Mammary epithelial cell (primary cell): ENCODE measurements around the gene POU2AF3.

Experiments
- EZH2 ChIP-seq: IDR thresholded peaks from 2 replicates; pipeline ENCODE4 v1.6.1; 2012; ENCODE audit warnings: low read length, inconsistent platforms, borderline replicate concordance
- TF ChIP-seq, protein P1 (sequence below), 2 donors: IDR thresholded peaks in 1 of 2; conservative IDR thresholded peaks in 1 of 2; 2 replicates each; pipeline ENCODE4 v1.5.1; 2011 to 2012; ENCODE audit warnings: inconsistent platforms in 2 of 2, low read length in 2 of 2, mild to moderate bottlenecking in 2 of 2, control low read depth in 1 of 2, low read depth in 1 of 2; ENCODE audit not compliant: insufficient read depth in 1 of 2; ENCODE audit errors: extremely low read depth in 1 of 2

DNA sequence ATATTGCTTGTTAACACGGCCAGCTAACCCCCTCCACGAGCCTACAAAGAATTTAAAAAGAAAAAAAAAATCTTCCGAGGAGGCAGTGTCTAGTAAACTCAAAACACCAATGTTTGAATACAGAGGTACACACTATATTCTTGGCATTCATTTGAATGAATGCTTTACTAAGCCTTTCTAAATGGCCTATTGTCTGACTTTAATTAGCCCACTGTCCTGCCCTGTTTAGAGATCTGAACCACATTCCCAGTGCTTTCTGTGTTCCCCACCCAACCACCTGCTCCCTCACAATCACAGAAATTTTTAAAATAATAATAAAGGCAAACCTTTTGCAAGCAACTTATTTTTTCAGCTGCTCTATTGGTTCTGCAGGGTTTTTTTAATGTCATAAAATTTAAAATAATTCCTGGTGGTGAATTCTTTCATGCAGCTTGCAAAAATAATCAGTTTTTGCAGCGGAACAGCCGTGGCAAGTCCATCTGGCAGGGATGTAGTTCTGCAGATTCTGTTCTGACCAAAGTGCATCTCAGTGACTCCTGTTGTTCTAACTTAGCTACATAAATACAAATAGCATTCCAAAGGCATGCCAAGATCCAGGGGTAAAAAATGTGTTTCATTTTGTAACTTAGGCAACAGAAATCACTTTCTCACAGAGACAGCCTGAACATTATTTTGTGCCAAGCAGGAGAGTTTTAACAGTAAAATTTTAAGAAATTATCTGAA lies 29.0 kb upstream of the POU2AF3 start:
- TF ChIP-seq, protein P1, sequence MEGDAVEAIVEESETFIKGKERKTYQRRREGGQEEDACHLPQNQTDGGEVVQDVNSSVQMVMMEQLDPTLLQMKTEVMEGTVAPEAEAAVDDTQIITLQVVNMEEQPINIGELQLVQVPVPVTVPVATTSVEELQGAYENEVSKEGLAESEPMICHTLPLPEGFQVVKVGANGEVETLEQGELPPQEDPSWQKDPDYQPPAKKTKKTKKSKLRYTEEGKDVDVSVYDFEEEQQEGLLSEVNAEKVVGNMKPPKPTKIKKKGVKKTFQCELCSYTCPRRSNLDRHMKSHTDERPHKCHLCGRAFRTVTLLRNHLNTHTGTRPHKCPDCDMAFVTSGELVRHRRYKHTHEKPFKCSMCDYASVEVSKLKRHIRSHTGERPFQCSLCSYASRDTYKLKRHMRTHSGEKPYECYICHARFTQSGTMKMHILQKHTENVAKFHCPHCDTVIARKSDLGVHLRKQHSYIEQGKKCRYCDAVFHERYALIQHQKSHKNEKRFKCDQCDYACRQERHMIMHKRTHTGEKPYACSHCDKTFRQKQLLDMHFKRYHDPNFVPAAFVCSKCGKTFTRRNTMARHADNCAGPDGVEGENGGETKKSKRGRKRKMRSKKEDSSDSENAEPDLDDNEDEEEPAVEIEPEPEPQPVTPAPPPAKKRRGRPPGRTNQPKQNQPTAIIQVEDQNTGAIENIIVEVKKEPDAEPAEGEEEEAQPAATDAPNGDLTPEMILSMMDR (conservative IDR thresholded peaks at IDR 0.05 in 1 of 2, IDR thresholded peaks at IDR 0.05 in 1 of 2; ENCODE audit: extremely low read depth in 1 of 2, insufficient read depth in 1 of 2, low read depth in 1 of 2, low read length in 2 of 2) = no peak
- no peak for TF ChIP-seq EZH2
